BLaER1 treated with 17β-estradiol and CSF1 and Interleukin-3, amounts not matched to agents 10 nM and 100 nM (cell line): ENCODE measurements around the gene SLC45A2.
"Not testable (repeated sequence)": the region's sequence is repeated elsewhere in the genome, so short reads cannot be mapped to it uniquely, and the experiment has no call there.

Experiments
- H3K27ac ChIP-seq, 11 experiments: shearing (Covaris generic); formaldehyde crosslinking; 2 replicates each; pipeline ENCODE4 v1.8.1; 2022
- H3K27me3 ChIP-seq, 11 experiments: shearing (Covaris generic); formaldehyde crosslinking; 2 replicates each; pipeline ENCODE4 v1.8.1; 2022
- H3K36me3 ChIP-seq, 11 experiments: shearing (Covaris generic); formaldehyde crosslinking; 2 replicates each; pipeline ENCODE4 v1.8.1; 2022
- H3K4me1 ChIP-seq, 10 experiments: shearing (Covaris generic); formaldehyde crosslinking; 2 replicates each; pipeline ENCODE4 v1.8.1; 2022
- H3K4me2 ChIP-seq, 11 experiments: shearing (Covaris generic); formaldehyde crosslinking; 2 replicates each; pipeline ENCODE4 v1.8.1; 2022
- H3K4me3 ChIP-seq, 10 experiments: shearing (Covaris generic); formaldehyde crosslinking; 2 replicates each; pipeline ENCODE4 v1.8.1; 2022
- H3K9ac ChIP-seq, 11 experiments: shearing (Covaris generic); formaldehyde crosslinking; 2 replicates each; pipeline ENCODE4 v1.8.1; 2022
- H3K9me3 ChIP-seq, 11 experiments: shearing (Covaris generic); formaldehyde crosslinking; replicated peaks in 1 of 11; 2 replicates each; pipeline ENCODE4 v1.8.1; 2022
- H4K20me1 ChIP-seq, 11 experiments: shearing (Covaris generic); formaldehyde crosslinking; 2 replicates each; pipeline ENCODE4 v1.8.1; 2022
- Cebpa-rat ChIP-seq, 11 experiments: shearing (Covaris generic); IDR thresholded peaks; 2 replicates each; pipeline ENCODE4 v1.8.1; 2022

The SLC45A2 gene, protein sequence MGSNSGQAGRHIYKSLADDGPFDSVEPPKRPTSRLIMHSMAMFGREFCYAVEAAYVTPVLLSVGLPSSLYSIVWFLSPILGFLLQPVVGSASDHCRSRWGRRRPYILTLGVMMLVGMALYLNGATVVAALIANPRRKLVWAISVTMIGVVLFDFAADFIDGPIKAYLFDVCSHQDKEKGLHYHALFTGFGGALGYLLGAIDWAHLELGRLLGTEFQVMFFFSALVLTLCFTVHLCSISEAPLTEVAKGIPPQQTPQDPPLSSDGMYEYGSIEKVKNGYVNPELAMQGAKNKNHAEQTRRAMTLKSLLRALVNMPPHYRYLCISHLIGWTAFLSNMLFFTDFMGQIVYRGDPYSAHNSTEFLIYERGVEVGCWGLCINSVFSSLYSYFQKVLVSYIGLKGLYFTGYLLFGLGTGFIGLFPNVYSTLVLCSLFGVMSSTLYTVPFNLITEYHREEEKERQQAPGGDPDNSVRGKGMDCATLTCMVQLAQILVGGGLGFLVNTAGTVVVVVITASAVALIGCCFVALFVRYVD

DNA sequence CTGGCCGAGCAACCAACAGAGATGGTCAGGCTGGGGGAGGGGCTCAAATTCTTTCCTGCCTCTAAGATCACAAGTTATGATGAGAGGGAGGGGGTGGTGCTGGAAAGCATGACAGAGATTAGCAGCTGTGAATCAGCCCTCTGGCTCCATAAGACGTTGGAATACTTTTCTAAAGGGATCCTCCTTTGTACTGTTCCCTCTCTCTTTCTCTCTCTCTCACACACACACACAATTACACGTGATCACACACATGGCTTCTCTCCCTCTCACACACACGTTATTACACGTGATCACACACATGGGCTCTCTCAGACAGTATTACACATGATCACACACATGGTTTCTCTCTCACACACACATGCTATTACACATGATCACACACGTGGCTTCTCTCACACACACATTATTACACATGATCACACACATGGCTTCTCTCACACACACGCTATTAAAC is at the start of gene SLC45A2:
SLC45A2 (minus strand) TSS at position 23 of the 454 bp plus-strand sequence. CDS start 110 bp downstream, outside the sequence.
- no peaks in the 10 kb centered on the region for H4K20me1 ChIP-seq

DNA sequence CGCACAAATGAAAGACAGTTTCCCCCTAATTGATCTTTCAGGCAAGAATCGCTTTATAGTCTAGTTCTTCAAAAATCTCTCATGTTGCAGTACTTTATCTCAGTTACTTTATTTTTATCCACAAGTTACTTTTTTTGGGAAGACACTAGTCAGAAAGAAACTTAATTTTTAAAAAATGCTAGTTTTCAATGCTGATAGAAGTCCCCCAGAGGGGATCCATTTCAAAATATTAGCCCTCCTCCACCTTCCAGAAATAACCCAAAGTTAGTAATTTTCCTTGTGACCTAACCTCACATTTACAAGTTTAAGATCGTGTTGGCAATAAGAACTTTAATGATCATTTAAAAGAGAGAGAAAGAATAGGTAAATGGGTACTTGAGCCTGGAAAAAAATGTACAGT is 47.5 kb upstream of the SLC45A2 start:
- Histone ChIP-seq H3K9me3 (no peaks in the 10 kb centered on the region), H3K36me3 (peaks cover 0 to 54% (median 31%) of the 10 kb centered on the region in 11 experiments; a peak in 17 of 22 replicates), H4K20me1 (no peaks in the 10 kb centered on the region), H3K4me3 (no peak overlapping the region), H3K4me1 (peaks cover 0 to 11% (median 6%) of the 10 kb centered on the region in 10 experiments; a peak in 11 of 20 replicates), H3K9ac (no peak overlapping the region), H3K4me2 (no peak overlapping the region), H3K27me3 (no peaks in the 10 kb centered on the region), H3K27ac (no peak overlapping the region)
- no peak for TF ChIP-seq Cebpa-rat (IDR thresholded peaks at IDR 0.05)

More for the DNA sequence above, at the start of gene SLC45A2:
- Histone ChIP-seq H3K27me3 (no peaks in the 10 kb centered on the region), H3K9ac (no peak within 1 kb of the TSS), H3K9me3 (peaks cover 0 to 21% (median 15%) of the 10 kb centered on the region in 11 experiments; a peak in 16 of 22 replicates), H3K4me3 (no peak within 1 kb of the TSS), H3K4me2 (no peak within 1 kb of the TSS), H3K4me1 (no peaks in the 10 kb centered on the region), H3K36me3 (peaks cover 27 to 36% (median 31%) of the 10 kb centered on the region in 11 experiments), H3K27ac (no peak within 1 kb of the TSS)
- TF ChIP-seq Cebpa-rat (IDR thresholded peaks at IDR 0.05) = no peak

DNA sequence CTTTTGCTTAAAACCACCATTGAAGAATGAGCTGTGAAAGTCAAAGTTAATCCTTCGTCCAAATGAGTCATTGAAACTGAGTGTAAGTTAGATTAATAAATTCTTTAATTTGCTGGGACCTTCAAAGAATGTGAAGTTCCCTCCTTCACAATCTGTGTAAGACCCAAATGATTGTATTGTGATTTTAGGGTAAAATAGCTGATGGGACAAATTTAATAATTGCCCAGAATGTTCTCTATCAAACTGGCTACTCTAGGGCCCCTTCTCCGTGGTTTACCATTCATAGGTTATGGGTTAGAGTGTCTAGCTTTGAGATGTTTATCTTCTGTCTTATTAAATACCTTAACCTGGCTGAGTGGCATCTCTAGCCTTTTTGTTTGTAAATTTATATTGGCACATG is 46.6 kb upstream of the SLC45A2 start:
- peaks cover 0 to 62% (median 31%) of the 10 kb centered on the region in 11 experiments; a peak in 17 of 22 replicates for H3K36me3 ChIP-seq

DNA sequence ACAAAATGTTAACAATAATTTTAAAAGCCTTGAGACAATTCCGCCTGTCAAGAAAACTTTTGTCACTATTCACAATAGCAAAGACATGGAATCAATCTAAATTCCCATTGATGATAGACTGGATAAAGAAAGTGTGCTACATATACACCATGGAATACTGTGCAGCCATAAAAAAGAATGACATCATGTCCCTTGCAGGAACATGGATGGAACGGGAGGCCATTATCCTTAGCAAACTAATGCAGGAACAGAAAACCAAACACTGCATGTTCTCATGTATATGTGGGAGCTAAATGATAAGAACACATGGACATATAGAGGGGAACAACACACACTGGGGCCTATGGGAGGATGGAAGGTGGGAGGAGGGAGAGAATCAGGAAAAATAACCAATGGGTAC is 46.1 kb upstream of the SLC45A2 start:
- not testable (repeated sequence) for H3K4me2 ChIP-seq, H3K27me3 ChIP-seq, H3K4me3 ChIP-seq, H3K4me1 ChIP-seq, H4K20me1 ChIP-seq, H3K27ac ChIP-seq, H3K9ac ChIP-seq, H3K9me3 ChIP-seq
- H3K36me3 ChIP-seq = peaks cover 0 to 64% (median 32%) of the 10 kb centered on the region in 11 experiments; a peak in 17 of 22 replicates

More for the DNA sequence above, 46.6 kb upstream of the SLC45A2 start:
- no peak overlapping the region for H3K4me2 ChIP-seq
- H3K9me3 ChIP-seq = no peaks in the 10 kb centered on the region
- H3K4me1 ChIP-seq = peaks cover 0 to 11% (median 5%) of the 10 kb centered on the region in 10 experiments; a peak in 11 of 20 replicates
- H3K9ac ChIP-seq = no peak overlapping the region
- no peak for TF ChIP-seq Cebpa-rat (IDR thresholded peaks at IDR 0.05)
- no peaks in the 10 kb centered on the region for H4K20me1 ChIP-seq
- H3K4me3 ChIP-seq = no peak overlapping the region
- H3K27me3 ChIP-seq = no peaks in the 10 kb centered on the region
- H3K27ac ChIP-seq = no peak overlapping the region

DNA sequence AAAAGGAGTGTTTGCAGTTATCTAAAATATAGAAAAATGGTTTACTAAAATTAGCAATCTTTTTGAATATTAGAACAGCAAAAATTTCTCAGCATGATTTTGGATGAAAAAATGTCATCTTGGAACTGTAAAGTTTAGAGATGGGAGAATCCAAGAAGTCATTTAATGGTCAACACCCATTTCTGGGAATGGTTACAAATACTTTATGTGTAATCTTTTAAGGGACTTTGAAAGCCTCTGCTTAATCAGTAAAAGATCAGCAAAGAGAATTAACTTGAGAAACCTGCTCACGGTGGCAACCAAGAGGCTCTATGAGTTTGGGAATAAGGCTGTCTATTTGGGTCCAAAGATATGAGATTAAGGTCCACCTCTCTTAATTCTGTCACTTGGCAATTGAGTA is 45.6 kb upstream of the SLC45A2 start:
- Histone ChIP-seq H3K4me3 (no peak overlapping the region), H3K27ac (no peak overlapping the region), H3K36me3 (peaks cover 0 to 64% (median 27%) of the 10 kb centered on the region in 11 experiments; a peak in 17 of 22 replicates), H3K9me3 (no peaks in the 10 kb centered on the region), H4K20me1 (no peaks in the 10 kb centered on the region), H3K27me3 (no peaks in the 10 kb centered on the region), H3K9ac (no peak overlapping the region), H3K4me2 (no peak overlapping the region), H3K4me1 (no peaks in the 10 kb centered on the region)
- TF ChIP-seq Cebpa-rat (IDR thresholded peaks at IDR 0.05) = no peak

DNA sequence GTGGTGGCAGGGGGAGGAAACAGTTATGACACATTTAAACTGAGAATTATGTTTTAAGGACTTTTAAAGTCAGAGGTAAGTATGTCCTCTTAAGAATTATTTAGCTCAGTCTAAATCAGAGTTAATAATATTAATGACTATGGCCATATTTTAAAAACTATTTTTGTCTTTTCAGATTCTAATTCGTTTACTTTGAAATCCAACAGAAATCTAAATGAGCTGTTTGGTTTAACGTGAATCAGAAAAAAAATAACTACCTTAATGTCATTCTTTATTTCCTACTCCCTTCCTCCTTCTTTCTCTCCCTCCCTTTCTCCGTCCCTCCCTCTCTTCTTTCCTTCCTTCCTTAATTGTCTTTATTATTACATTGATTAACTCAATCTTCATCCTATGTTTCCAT is 43.9 kb upstream of the SLC45A2 start:
- TF ChIP-seq Cebpa-rat (IDR thresholded peaks at IDR 0.05) = no peak
- H3K9ac ChIP-seq = no peak overlapping the region
- peaks cover 0 to 64% (median 26%) of the 10 kb centered on the region in 11 experiments; a peak in 15 of 22 replicates for H3K36me3 ChIP-seq
- no peaks in the 10 kb centered on the region for H4K20me1 ChIP-seq
- no peaks in the 10 kb centered on the region for H3K9me3 ChIP-seq
- H3K27ac ChIP-seq = no peak overlapping the region
- no peaks in the 10 kb centered on the region for H3K4me1 ChIP-seq
- no peaks in the 10 kb centered on the region for H3K27me3 ChIP-seq
- no peak overlapping the region for H3K4me2 ChIP-seq
- no peak overlapping the region for H3K4me3 ChIP-seq

DNA sequence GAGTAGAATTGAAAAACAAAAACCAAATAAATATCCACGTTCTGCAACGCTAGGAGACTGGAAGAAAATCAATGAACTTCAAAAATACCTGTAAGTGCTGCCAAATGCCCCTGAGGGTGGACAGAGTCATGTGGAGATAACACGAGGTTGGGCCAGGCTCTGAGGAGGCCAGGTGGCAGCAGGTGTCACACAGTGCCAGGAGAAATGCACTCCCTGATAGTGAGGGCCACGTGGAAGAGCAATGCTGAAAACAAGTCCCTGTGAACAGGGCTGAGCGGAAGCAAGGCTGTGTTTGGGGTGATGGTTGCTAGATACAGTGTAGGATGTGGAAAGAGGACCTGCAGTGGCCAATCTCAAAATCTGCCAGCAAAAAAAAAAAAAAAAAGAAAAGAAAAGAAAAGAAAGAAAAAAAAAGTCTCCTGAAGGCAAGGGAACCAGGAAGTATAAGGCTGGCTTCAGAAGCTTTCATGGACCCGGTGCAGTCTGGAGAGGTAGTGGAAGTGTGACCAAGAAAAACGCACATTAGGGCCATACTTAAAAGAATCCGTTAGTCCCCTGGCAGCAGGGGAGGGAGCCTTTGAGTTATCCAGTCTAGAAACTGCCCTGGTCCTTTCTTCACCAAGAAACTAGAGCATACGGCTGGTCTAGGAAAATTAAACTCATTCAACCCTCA is 41.7 kb upstream of the SLC45A2 start:
- Histone ChIP-seq H3K9ac (no peak overlapping the region), H3K4me2 (no peak overlapping the region), H3K4me1 (peaks cover 0 to 10% (median 3%) of the 10 kb centered on the region in 10 experiments; a peak in 6 of 20 replicates), H3K9me3 (no peaks in the 10 kb centered on the region), H3K27me3 (no peaks in the 10 kb centered on the region), H3K36me3 (peaks cover 0 to 64% (median 25%) of the 10 kb centered on the region in 11 experiments; a peak in 14 of 22 replicates), H3K27ac (no peak overlapping the region), H3K4me3 (no peak overlapping the region), H4K20me1 (no peaks in the 10 kb centered on the region)
- no peak for TF ChIP-seq Cebpa-rat (IDR thresholded peaks at IDR 0.05)

DNA sequence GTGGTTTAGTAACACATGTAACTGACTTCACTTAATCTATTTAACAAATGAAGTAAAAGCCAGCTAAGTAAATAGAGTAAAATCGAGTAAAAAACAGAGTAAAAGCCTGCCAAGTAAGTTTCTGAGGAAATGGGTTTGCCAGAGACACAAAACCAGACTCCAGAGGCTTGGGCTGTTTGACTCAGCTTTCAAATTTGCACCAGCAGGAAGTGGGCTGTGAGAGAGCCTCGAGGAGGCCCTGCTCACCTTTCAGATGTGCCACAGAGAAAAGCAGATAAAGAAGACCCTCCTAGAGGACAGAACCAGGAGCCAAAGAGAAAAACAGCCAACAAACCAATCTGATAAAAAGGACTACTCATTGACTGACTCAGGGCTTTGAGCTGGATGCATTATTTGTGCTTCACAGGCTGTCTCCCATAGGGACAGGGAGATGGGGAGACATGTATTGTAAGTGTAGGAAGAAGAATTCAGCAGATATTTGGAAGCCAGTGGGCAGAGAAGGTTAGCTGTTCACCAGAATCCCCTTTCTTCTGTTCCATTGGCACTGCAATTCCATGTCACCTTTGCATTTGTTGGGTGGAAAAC is 37.7 kb upstream of the SLC45A2 start:
- Histone ChIP-seq H3K9ac (no peak overlapping the region), H3K27ac (no peak overlapping the region), H3K36me3 (peaks cover 0 to 75% (median 36%) of the 10 kb centered on the region in 11 experiments; a peak in 15 of 22 replicates), H3K4me1 (peaks cover 0 to 10% (median 3%) of the 10 kb centered on the region in 10 experiments; a peak in 6 of 20 replicates), H4K20me1 (no peaks in the 10 kb centered on the region), H3K27me3 (no peaks in the 10 kb centered on the region), H3K4me3 (no peak overlapping the region), H3K4me2 (peak overlapping the region in 2 of 11 experiments; percentile 5 to 10; a peak in 1 of 22 replicates), H3K9me3 (no peaks in the 10 kb centered on the region)
- no peak for TF ChIP-seq Cebpa-rat (IDR thresholded peaks at IDR 0.05)

DNA sequence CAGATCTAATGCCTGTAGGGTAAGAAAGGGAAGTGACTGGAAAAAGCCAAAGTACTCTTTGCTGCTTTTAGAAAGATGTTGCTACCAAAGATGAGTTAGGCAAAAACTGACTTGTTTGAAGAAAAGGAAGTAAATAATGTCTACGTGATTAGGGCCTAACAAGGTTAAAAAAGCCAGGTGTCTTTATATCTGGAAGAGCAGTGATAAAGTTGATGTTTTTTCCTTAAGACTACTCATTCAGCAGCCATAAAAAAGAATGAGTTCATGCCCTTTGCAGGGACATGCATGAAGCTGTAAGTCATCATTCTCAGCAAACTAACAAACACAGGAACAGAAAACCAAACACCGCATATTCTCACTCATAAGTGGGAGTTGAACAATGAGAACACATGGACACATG is 36.8 kb upstream of the SLC45A2 start:
- Histone ChIP-seq H3K36me3 (peaks cover 0 to 67% (median 36%) of the 10 kb centered on the region in 11 experiments; a peak in 15 of 22 replicates), H3K9me3 (no peaks in the 10 kb centered on the region), H3K4me3 (no peak overlapping the region), H3K27me3 (no peaks in the 10 kb centered on the region), H3K4me1 (peaks cover 0 to 10% (median 3%) of the 10 kb centered on the region in 10 experiments; a peak in 6 of 20 replicates), H3K9ac (no peak overlapping the region), H3K27ac (no peak overlapping the region), H3K4me2 (no peak overlapping the region), H4K20me1 (no peaks in the 10 kb centered on the region)
- no peak for TF ChIP-seq Cebpa-rat (IDR thresholded peaks at IDR 0.05)
